GM12874 (cell line): ENCODE results near the gene GAB1.

Experiments used
- CTCF ChIP-seq: IDR thresholded peaks from 2 replicates; pipeline ENCODE4 v1.5.1; 2011; ENCODE audit warnings: low read depth, mild to moderate bottlenecking, control low read depth, low read length, moderate library complexity; ENCODE audit not compliant: insufficient read depth

Gene GAB1

GRCh38 chr4:143407474-143407873 lies 70.8 kb downstream of the GAB1 start:
- TF ChIP-seq CTCF = no peak

DNA sequence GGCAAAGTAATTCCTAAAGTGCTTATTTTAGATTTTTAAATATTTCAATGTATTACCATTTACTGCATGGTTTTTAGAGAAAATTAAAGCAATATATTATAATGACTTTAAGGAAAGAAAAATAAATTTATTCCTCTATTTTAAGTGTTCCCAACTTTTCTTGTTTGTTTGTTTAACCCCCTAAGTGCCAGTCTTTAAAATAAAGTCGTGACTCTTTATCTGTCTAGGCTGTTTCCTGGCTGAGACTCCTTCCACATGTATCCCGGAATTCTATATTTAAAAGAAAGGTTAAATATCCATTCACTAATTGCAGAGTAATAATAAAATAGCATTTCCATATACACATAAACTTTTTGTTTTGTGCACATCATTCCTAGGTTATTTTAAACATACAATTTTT lies 71.2 kb downstream of the GAB1 start:
- TF ChIP-seq CTCF = no peak

DNA sequence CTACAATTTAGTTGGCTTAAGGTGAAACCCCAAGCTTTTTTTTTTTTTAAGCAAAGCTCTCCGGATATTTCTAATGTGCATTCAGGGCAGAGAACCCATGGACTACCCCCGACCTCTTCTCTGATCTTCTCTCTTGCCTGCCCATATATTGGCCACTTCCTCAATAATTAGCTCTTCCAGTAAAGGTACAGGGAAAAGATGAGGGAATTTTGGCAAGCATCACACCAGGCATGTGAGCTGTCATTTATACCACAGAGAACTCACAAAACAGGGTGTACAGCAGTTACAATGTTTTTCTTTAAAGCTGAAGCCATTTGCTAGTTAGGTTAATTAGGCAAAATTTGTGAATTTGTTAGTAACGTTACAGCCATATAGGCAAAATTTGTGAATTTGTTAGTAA lies 73.3 kb downstream of the GAB1 start:
- no peak for TF ChIP-seq CTCF

- no peak for TF ChIP-seq CTCF
Observed at GRCh38 chr4:143411527-143412419, 75.1 kb downstream of the GAB1 start.

- no peak for TF ChIP-seq CTCF
Observed at GRCh38 chr4:143412420-143412758, 75.7 kb downstream of the GAB1 start.

- no peak for TF ChIP-seq CTCF
Observed at GRCh38 chr4:143417679-143418403, 81.2 kb downstream of the GAB1 start.

GRCh38 chr4:143420227-143420626 lies 83.6 kb downstream of the GAB1 start:
- no peak for TF ChIP-seq CTCF
